WTC11 (cell line): ENCODE results near the gene ANKRD11. TPM values are rescaled to one million over a fixed set of nuclear protein-coding genes. Genes with fewer than 3 reads are reported as not detected.

ENCODE experiments used
- ATAC-seq: fragments of 200-7000 bp; cut with Tn5 transposase; 2 replicates; pipeline ENCODE4 v1.10.0; 2021; ENCODE audit warnings: mild to moderate bottlenecking, moderate library complexity
- CTCF ChIA-PET: fragments of 300-600 bp; sonication (Branson Sonifier 250); formaldehyde crosslinking; loops from one replicate; lab custom pipeline; 2021; ENCODE audit warnings: antibody characterized with exemption; lab: Charles Lee
- POLR2A ChIA-PET: fragments of 350-600 bp; sonication (Branson Sonifier 250); formaldehyde crosslinking; loops from one replicate; lab custom pipeline; 2021; ENCODE audit warnings: antibody characterized with exemption; lab: Charles Lee
- DNase-seq: peaks from one replicate; pipeline ENCODE4 v3.0.0; 2021; ENCODE audit warnings: low spot score
- H3K27ac Mint-ChIP-seq: 2 replicates; pipeline ENCODE4 v1.8.0; 2021; ENCODE audit warnings: mixed read lengths
- H3K27me3 Mint-ChIP-seq: 2 replicates; pipeline ENCODE4 v1.8.0; 2021; ENCODE audit warnings: low read depth, mild to moderate bottlenecking, moderate library complexity, mixed read lengths
- H3K36me3 Mint-ChIP-seq: 2 replicates; pipeline ENCODE4 v1.8.0; 2021; ENCODE audit warnings: mixed read lengths
- H3K4me1 Mint-ChIP-seq: 2 replicates; pipeline ENCODE4 v1.8.0; 2022; ENCODE audit warnings: mixed read lengths
- H3K4me3 Mint-ChIP-seq: 2 replicates; pipeline ENCODE4 v1.8.0; 2021; ENCODE audit warnings: mild to moderate bottlenecking, moderate library complexity, mixed read lengths
- H3K9me3 Mint-ChIP-seq: 2 replicates; pipeline ENCODE4 v1.8.0; 2021; ENCODE audit warnings: mixed read lengths
- ATF6 ChIP-seq: sonication (generic); formaldehyde crosslinking; IDR thresholded peaks from 2 replicates; pipeline ENCODE4 v1.8.1; 2023; ENCODE audit warnings: mild to moderate bottlenecking, missing genetic modification reagents
- CDX4 ChIP-seq: fragments of 250-450 bp; sonication (Bioruptor Pico); IDR thresholded peaks from 2 replicates; pipeline ENCODE4 v1.9.0; 2021; ENCODE audit warnings: moderate library complexity, mild to moderate bottlenecking, inconsistent platforms, borderline replicate concordance
- CREB1 ChIP-seq: sonication (generic); formaldehyde crosslinking; IDR thresholded peaks from 2 replicates; pipeline ENCODE4 v1.8.0; 2023; ENCODE audit warnings: mild to moderate bottlenecking, missing genetic modification reagents
- E2F4 ChIP-seq: sonication (generic); formaldehyde crosslinking; IDR thresholded peaks from 2 replicates; pipeline ENCODE4 v1.8.1; 2022; ENCODE audit warnings: low read depth, mild to moderate bottlenecking, moderate library complexity, missing genetic modification reagents, borderline replicate concordance
- ETV6 ChIP-seq: sonication (generic); formaldehyde crosslinking; IDR thresholded peaks from 2 replicates; pipeline ENCODE4 v1.8.1; 2022; ENCODE audit warnings: mild to moderate bottlenecking, missing genetic modification reagents
- FOXP4 ChIP-seq: sonication (generic); formaldehyde crosslinking; IDR thresholded peaks from 2 replicates; pipeline ENCODE4 v1.8.0; 2022; ENCODE audit warnings: mild to moderate bottlenecking, missing genetic modification reagents
- KAT7 ChIP-seq: sonication (generic); formaldehyde crosslinking; IDR thresholded peaks from 2 replicates; pipeline ENCODE4 v1.8.1; 2023; ENCODE audit warnings: missing genetic modification reagents, mild to moderate bottlenecking, borderline replicate concordance
- MXD4 ChIP-seq: fragments of 250-450 bp; sonication (Bioruptor Pico); IDR thresholded peaks from 2 replicates; pipeline ENCODE4 v1.8.0; 2021; ENCODE audit warnings: mild to moderate bottlenecking, moderate library complexity, borderline replicate concordance
- OVOL2 ChIP-seq: fragments of 250-450 bp; sonication (Bioruptor Pico); IDR thresholded peaks from 2 replicates; pipeline ENCODE4 v1.9.0; 2021; ENCODE audit warnings: mild to moderate bottlenecking, borderline replicate concordance
- SOX15 ChIP-seq: fragments of 250-450 bp; sonication (Bioruptor Pico); IDR thresholded peaks from 2 replicates; pipeline ENCODE4 v1.9.0; 2021; ENCODE audit warnings: mild to moderate bottlenecking
- TP53 ChIP-seq: sonication (generic); formaldehyde crosslinking; IDR thresholded peaks from 2 replicates; pipeline ENCODE4 v1.8.1; 2023; ENCODE audit warnings: mild to moderate bottlenecking, missing genetic modification reagents
- USF1 ChIP-seq: sonication (generic); formaldehyde crosslinking; IDR thresholded peaks from 2 replicates; pipeline ENCODE4 v1.8.0; 2022; ENCODE audit warnings: mild to moderate bottlenecking, missing genetic modification reagents
- ZBTB21 ChIP-seq: sonication (generic); formaldehyde crosslinking; IDR thresholded peaks from 2 replicates; pipeline ENCODE4 v1.8.1; 2023; ENCODE audit warnings: mild to moderate bottlenecking, missing genetic modification reagents, borderline replicate concordance
- ZBTB43 ChIP-seq: sonication (generic); formaldehyde crosslinking; IDR thresholded peaks from 2 replicates; pipeline ENCODE4 v1.8.1; 2023; ENCODE audit warnings: mild to moderate bottlenecking, missing genetic modification reagents
- ZMAT4 ChIP-seq: fragments of 250-450 bp; sonication (Bioruptor Pico); IDR thresholded peaks from 2 replicates; pipeline ENCODE4 v1.9.0; 2021; ENCODE audit warnings: mild to moderate bottlenecking
- ZNF121 ChIP-seq: sonication (generic); formaldehyde crosslinking; IDR thresholded peaks from 2 replicates; pipeline ENCODE4 v1.8.0; 2023; ENCODE audit warnings: missing genetic modification reagents
- ZNF281 ChIP-seq: sonication (generic); formaldehyde crosslinking; IDR thresholded peaks from 2 replicates; pipeline ENCODE4 v1.8.0; 2023; ENCODE audit warnings: mild to moderate bottlenecking, missing genetic modification reagents
- ZNF317 ChIP-seq: sonication (generic); formaldehyde crosslinking; IDR thresholded peaks from 2 replicates; pipeline ENCODE4 v1.8.1; 2023; ENCODE audit warnings: low read depth, mild to moderate bottlenecking, moderate library complexity, missing genetic modification reagents, borderline replicate concordance
- total RNA-seq: library from RNA; stranded (reverse); gene quantifications from 3 replicates; pipeline ENCODE4 v1.2.3, GENCODE V29; 2021

Gene ANKRD11
- total RNA-seq, 1 experiment from 2014 or later, result 184 TPM

GRCh38 chr16:89314854-89315253 lies 175.5 kb downstream of the ANKRD11 start:
- Mint-ChIP-seq H3K9me3 (no peaks in the 10 kb centered on the region), H3K4me3 (no peak overlapping the region), H3K4me1 (peaks cover 51% of the 10 kb centered on the region), H3K27me3 (no peaks in the 10 kb centered on the region), H3K27ac (peak overlapping the region; percentile 76), H3K36me3 (peaks cover 7% of the 10 kb centered on the region)
- POLR2A ChIA-PET, result no interaction called here
- DNase-seq, result no peak
- TF ChIP-seq ETV6 (CRISPR knock-in tag), result no peak
- no peak for TF ChIP-seq ZMAT4
- no peak for TF ChIP-seq E2F4
- no peak for TF ChIP-seq ATF6 (CRISPR knock-in tag)
- no peak for TF ChIP-seq ZNF281
- TF ChIP-seq USF1, result no peak
- TF ChIP-seq ZBTB43 (CRISPR knock-in tag), result no peak
- ATAC-seq, result no peak
- CTCF ChIA-PET, result interaction anchor here (1.0 to 2.2 kb wide), 3 partner anchors 18 to 60 kb away, joined by 3 to 16 read pairs (median 7); no protein-coding TSS in a partner anchor

- H3K4me3 Mint-ChIP-seq, result no peak overlapping the region
- ChIA-PET POLR2A (interaction anchor here (1.1 kb wide), 2 partner anchors 21 to 57 kb away, joined by 3 read pairs; no protein-coding TSS in a partner anchor), CTCF (interaction anchor here (0.6 to 2.2 kb wide), 5 partner anchors 17 to 131 kb away, joined by 3 to 16 read pairs (median 4); no protein-coding TSS in a partner anchor)
- H3K36me3 Mint-ChIP-seq, result peaks cover 7% of the 10 kb centered on the region
- TF ChIP-seq SOX15 (no peak), OVOL2 (CRISPR knock-in tag) (no peak)
- H3K9me3 Mint-ChIP-seq, result no peaks in the 10 kb centered on the region
- H3K4me1 Mint-ChIP-seq, result peaks cover 46% of the 10 kb centered on the region
- ATAC-seq (peak; percentile 19), DNase-seq (no peak)
- no peaks in the 10 kb centered on the region for H3K27me3 Mint-ChIP-seq
- H3K27ac Mint-ChIP-seq, result peak overlapping the region; percentile 76
These were observed 176.0 kb downstream of the ANKRD11 start for GRCh38 chr16:89314357-89314756.

GRCh38 chr16:89313583-89313982 lies 176.8 kb downstream of the ANKRD11 start:
- ATAC-seq (no peak), DNase-seq (no peak)
- peaks cover 47% of the 10 kb centered on the region for H3K4me1 Mint-ChIP-seq
- ChIA-PET CTCF (interaction anchor here (0.8 to 2.2 kb wide), 3 partner anchors 17 to 132 kb away, joined by 4 to 16 read pairs (median 4); no protein-coding TSS in a partner anchor), POLR2A (interaction anchor here (1.1 to 1.2 kb wide), 3 partner anchors 20 to 66 kb away, joined by 3 read pairs; no protein-coding TSS in a partner anchor)
- peaks cover 7% of the 10 kb centered on the region for H3K36me3 Mint-ChIP-seq
- H3K9me3 Mint-ChIP-seq, result no peaks in the 10 kb centered on the region
- H3K27ac Mint-ChIP-seq, result peak overlapping the region; percentile 76; the same call in 1 of the 2 replicates
- H3K4me3 Mint-ChIP-seq, result no peak overlapping the region
- no peaks in the 10 kb centered on the region for H3K27me3 Mint-ChIP-seq
- no peak for TF ChIP-seq KAT7
- TF ChIP-seq TP53 (CRISPR knock-in tag), result no peak
- no peak for TF ChIP-seq CREB1 (CRISPR knock-in tag)
- no peak for TF ChIP-seq ZBTB21
- no peak for TF ChIP-seq CDX4 (CRISPR knock-in tag)
- no peak for TF ChIP-seq MXD4 (CRISPR knock-in tag)
- TF ChIP-seq ZNF317 (CRISPR knock-in tag), result no peak
- TF ChIP-seq FOXP4 (CRISPR knock-in tag), result no peak
- TF ChIP-seq ZNF121 (CRISPR knock-in tag), result no peak
